PC-9 (cell line): ENCODE data around the gene THAP7. TPM values are rescaled to one million over a fixed set of nuclear protein-coding genes. Genes with fewer than 3 reads are reported as not detected.

Source experiments
- BruUV-seq: library from RNA; stranded (reverse); fragments of 400-500 nt; replicated peaks from 2 replicates; lab custom pipeline; 2021; lab: Mats Ljungman, UMichigan
- CTCF ChIA-PET: fragments of 300-600 bp; sonication (Branson Sonifier 250); formaldehyde crosslinking; loops from one replicate; lab custom pipeline; 2022; ENCODE audit warnings: antibody characterized with exemption; lab: Charles Lee
- POLR2A ChIA-PET: fragments of 300-600 bp; sonication (Branson Sonifier 250); formaldehyde crosslinking; loops from one replicate; lab custom pipeline; 2022; ENCODE audit warnings: antibody characterized with exemption; ENCODE audit not compliant: unreplicated experiment; lab: Charles Lee
- DNase-seq, 2 experiments: peaks; one replicate each; pipeline versions ENCODE4 v3.0.0 to v3.0.0-alpha.2; 2015 to 2022; ENCODE audit warnings: mixed read lengths in 1 of 2
- H2AFZ ChIP-seq: fragments of 200-600 bp; sonication (generic); 2 replicates; pipeline ENCODE4 v1.8.1; 2017; ENCODE audit warnings: antibody characterized with exemption
- H3F3A ChIP-seq: fragments of 200-600 bp; sonication (generic); 2 replicates; pipeline ENCODE4 v1.8.1; 2017; ENCODE audit warnings: antibody characterized with exemption, mild to moderate bottlenecking, low read depth; ENCODE audit not compliant: insufficient read depth
- H3K27ac ChIP-seq: fragments of 200-600 bp; sonication (generic); 2 replicates; pipeline ENCODE4 v1.6.1; 2016; ENCODE audit warnings: mixed run types
- H3K27me3 ChIP-seq: fragments of 200-600 bp; sonication (generic); 2 replicates; pipeline ENCODE4 v1.6.1; 2016; ENCODE audit warnings: low read depth, mixed run types; ENCODE audit not compliant: insufficient read depth
- H3K36me3 ChIP-seq: fragments of 200-600 bp; sonication (generic); 2 replicates; pipeline ENCODE4 v1.6.1; 2016; ENCODE audit warnings: low read depth, mixed run types
- H3K4me1 ChIP-seq: fragments of 200-600 bp; sonication (generic); replicated peaks from 2 replicates; pipeline ENCODE4 v1.6.1; 2016; ENCODE audit warnings: mixed run types; ENCODE audit not compliant: insufficient read depth
- H3K4me2 ChIP-seq: fragments of 200-600 bp; sonication (generic); 2 replicates; pipeline ENCODE4 v1.6.1; 2017; ENCODE audit warnings: mixed run types
- H3K4me3 ChIP-seq: fragments of 200-600 bp; sonication (generic); 2 replicates; pipeline ENCODE4 v1.6.1; 2016; ENCODE audit warnings: mixed run types
- H3K79me2 ChIP-seq: fragments of 200-600 bp; sonication (generic); 2 replicates; pipeline ENCODE4 v1.6.1; 2017; ENCODE audit warnings: low read depth, mixed run types
- H3K9me2 ChIP-seq: fragments of 200-600 bp; sonication (generic); 2 replicates; pipeline ENCODE4 v1.8.1; 2017; ENCODE audit warnings: mild to moderate bottlenecking; ENCODE audit not compliant: insufficient read depth
- H3K9me3 ChIP-seq: fragments of 200-600 bp; sonication (generic); 2 replicates; pipeline ENCODE4 v1.8.1; 2016; ENCODE audit warnings: low read depth; ENCODE audit not compliant: insufficient read depth
- H4K20me1 ChIP-seq: fragments of 200-600 bp; sonication (generic); 2 replicates; pipeline ENCODE4 v1.8.1; 2017; ENCODE audit not compliant: insufficient read depth
- CTCF ChIP-seq: fragments of 200-600 bp; sonication (generic); conservative IDR thresholded peaks from 2 replicates; pipeline ENCODE4 v1.6.1; 2017; ENCODE audit warnings: mixed run types, antibody characterized with exemption, mild to moderate bottlenecking, moderate library complexity
- EZH2 ChIP-seq: fragments of 200-600 bp; sonication (generic); IDR thresholded peaks from 2 replicates; pipeline ENCODE4 v1.8.0; 2017; ENCODE audit warnings: antibody characterized with exemption, low read depth
- intact Hi-C: fragments of 100-400 bp; cut with micrococcal nuclease; formaldehyde crosslinking; loops from one replicate; pipeline ENCODE4 v1.10.0; 2022; ENCODE audit not compliant: unreplicated experiment
- total RNA-seq: library from RNA; stranded (reverse); gene quantifications from 2 replicates; pipeline ENCODE4 v1.2.3, GENCODE V29; 2021

Gene THAP7
- total RNA-seq, 1 experiment from 2014 or later = 17.0 TPM

DNA sequence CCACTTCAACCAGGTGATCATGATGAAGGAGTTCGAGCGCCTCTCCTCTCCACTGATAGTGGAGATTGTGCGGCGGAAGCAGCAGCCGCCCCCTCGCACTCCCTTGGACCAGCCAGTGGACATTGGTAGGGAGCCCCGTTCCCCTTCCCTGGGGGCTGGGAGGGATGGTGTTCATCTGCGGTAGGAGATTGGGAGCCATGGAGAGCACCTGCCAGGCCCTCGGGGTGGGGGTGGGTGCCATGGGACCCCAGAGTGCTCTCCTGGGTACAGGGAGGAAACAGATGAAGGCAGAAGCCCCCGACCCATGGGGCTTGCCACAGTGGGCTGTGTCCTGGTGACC is 7.0 kb downstream of the THAP7 start:
- Histone ChIP-seq H3K36me3 (no peaks in the 10 kb centered on the region), H3K9me2 (no peaks in the 10 kb centered on the region), H2AFZ (no peak overlapping the region), H3F3A (no peaks in the 10 kb centered on the region), H3K79me2 (no peaks in the 10 kb centered on the region; the same call in 1 of the 2 replicates), H3K4me1 (no peaks in the 10 kb centered on the region), H3K4me2 (no peak overlapping the region), H3K4me3 (no peak overlapping the region), H3K27ac (no peak overlapping the region), H3K9me3 (no peaks in the 10 kb centered on the region), H4K20me1 (no peaks in the 10 kb centered on the region), H3K27me3 (no peaks in the 10 kb centered on the region)
- intact Hi-C loops = no loop called here
- POLR2A ChIA-PET = no interaction called here
- no peak for TF ChIP-seq CTCF
- TF ChIP-seq EZH2 = no peak
- no peak for DNase-seq
- no TSS peak for BruUV-seq
- CTCF ChIA-PET = no interaction called here

- Histone ChIP-seq H3K36me3 (no peaks in the 10 kb centered on the region), H3F3A (no peaks in the 10 kb centered on the region), H3K79me2 (no peaks in the 10 kb centered on the region), H3K9me2 (no peaks in the 10 kb centered on the region), H3K4me1 (no peaks in the 10 kb centered on the region), H3K4me2 (no peak overlapping the region), H3K27ac (no peak overlapping the region), H2AFZ (no peak overlapping the region), H4K20me1 (no peaks in the 10 kb centered on the region), H3K4me3 (no peak overlapping the region), H3K27me3 (no peaks in the 10 kb centered on the region), H3K9me3 (no peaks in the 10 kb centered on the region)
- no peak for DNase-seq
- no peak for TF ChIP-seq CTCF
- TF ChIP-seq EZH2 = no peak
- POLR2A ChIA-PET = no interaction called here
- CTCF ChIA-PET = no interaction called here
- intact Hi-C loops = no loop called here
- no TSS peak for BruUV-seq
These were observed 7.6 kb downstream of the THAP7 start for GRCh38 chr22:20994128-20994901.

GRCh38 chr22:20993304-20994127 is 8.4 kb downstream of the THAP7 start:
- H3K36me3 ChIP-seq = no peaks in the 10 kb centered on the region
- ChIA-PET CTCF (no interaction called here), POLR2A (no interaction called here)
- no peak overlapping the region for H3K4me3 ChIP-seq
- H3F3A ChIP-seq = no peaks in the 10 kb centered on the region
- H3K4me1 ChIP-seq = no peaks in the 10 kb centered on the region
- H3K27ac ChIP-seq = no peak overlapping the region
- intact Hi-C loops = no loop called here
- no peak for DNase-seq
- no peaks in the 10 kb centered on the region for H4K20me1 ChIP-seq
- no peak overlapping the region for H3K4me2 ChIP-seq
- no peaks in the 10 kb centered on the region for H3K9me3 ChIP-seq
- H3K27me3 ChIP-seq = no peaks in the 10 kb centered on the region
- no peak overlapping the region for H2AFZ ChIP-seq
- TF ChIP-seq EZH2 (no peak), CTCF (no peak)
- no TSS peak for BruUV-seq
- H3K79me2 ChIP-seq = no peaks in the 10 kb centered on the region
- H3K9me2 ChIP-seq = no peaks in the 10 kb centered on the region
